SIG-M5 treated with dmso at 0.1 percent for 504 hours (cell line): ENCODE data around the gene OGFR.

Experiments
- DNase-seq: peaks from one replicate; lab custom pipeline; 2025; ENCODE audit not compliant: unreplicated experiment; lab: John Stamatoyannopoulos, UW

OGFR gene

GRCh38 chr20:62814060-62814708 lies 9.5 kb downstream of the OGFR start:
- DNase-seq = no peak

DNA sequence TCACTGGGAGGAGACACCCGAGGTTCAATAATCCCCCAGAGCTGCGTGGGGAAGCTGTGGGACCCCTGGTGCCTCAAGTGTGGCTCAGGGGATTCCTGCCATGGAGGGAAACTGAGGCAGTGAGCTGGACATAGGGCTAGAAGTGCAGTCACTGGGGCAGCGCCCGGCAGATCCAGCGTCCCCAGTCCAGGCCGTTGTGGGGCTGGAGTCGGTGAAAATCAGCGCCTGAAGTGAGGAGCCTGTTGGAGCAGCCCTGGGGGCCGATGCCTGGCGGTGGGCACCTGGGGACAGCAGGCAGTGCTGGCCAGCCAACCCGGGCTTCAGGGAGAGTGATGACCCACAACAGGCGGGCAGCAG lies 10.1 kb downstream of the OGFR start:
- no peak for DNase-seq

DNA sequence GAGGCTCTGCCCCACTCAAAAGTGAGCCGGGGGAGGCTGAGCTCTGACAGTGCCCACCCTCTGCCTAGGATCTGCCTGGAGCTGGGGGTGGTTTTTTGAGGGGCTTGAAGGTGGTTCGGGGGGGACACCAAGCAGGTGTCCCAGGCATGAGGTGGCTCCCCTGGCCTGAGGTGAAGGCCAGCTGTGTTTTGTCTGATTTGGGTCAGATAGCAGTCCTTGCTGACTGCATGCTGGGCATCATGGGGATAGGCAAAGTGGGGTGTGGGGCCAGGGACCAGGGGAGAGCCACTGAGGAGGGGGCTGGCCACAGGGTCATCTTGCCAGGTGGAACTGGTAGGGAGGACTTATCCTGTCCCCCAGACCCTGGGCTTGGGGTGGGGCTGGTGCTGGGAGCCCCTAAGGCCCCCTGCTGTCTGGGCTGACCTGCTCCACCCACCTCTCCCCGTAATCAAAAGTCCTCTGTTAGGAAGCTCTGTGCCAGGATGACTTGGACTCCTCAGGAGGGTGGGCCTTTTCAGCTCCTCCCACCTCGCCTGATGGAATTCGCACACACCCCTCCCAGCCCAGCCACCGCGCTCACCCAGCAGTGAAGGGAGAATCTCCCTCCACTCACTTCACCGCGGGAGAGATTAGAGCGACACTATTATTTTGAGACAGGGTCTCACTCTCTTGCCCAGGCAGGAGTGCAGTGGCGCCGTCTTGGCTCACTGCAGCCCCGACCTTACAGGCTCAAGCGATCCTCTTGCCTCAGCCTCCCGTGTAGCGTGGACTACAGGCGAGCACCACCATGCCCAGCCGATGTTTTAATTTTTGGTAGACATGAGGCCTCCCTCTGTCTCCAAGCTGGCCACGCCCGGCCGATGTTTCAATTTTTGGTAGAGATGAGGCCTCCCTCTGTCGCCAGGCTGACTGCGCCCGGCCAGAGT lies 10.7 kb downstream of the OGFR start:
- DNase-seq = no peak

DNA sequence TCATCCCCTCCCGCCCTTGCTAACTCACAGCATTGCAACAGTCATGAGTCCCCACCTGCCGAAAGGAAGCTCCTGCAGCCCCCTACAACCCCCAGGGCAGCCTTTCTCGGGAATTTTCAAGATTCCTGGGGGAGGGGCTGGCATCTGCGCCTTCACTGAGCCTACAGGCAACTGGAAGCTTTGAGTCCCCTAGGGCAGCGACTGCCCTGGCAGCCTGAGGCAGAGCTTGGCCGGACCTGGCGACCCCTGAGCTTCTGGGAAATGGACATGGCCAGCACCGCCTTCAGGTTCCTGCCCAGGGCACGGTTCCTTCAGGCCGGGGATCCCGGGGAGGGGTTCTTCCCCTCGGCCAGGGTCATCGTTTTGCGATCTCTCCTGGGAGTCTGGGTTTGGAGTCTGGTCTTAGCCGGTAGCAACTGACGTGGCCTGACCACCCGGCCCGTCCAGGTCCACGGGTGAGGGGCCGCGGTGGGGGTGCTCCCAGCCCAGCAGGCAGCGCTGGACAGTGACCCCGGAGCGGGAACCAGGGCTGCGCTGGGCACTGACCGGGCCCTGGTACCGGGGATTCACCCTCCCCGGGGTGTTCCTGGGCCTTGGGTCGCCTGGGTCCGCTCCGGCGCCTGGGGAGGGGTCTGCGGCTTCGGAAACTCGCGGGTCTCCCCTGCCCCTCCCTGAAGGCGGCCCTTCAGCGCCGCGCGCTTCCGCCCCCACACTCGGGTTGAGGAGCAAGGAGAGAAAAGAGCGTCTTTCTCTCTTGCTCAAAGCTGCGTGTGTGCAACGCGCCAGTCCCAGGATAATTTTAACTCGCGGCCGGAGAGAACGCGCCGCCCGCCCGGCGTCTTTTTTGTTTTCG lies 11.6 kb downstream of the OGFR start:
- DNase-seq = peak; percentile 15

GRCh38 chr20:62816884-62817873 lies 12.5 kb downstream of the OGFR start, which contains the start of gene COL9A3:
Gene COL9A3, plus strand, starts transcription at chr20:62817050. Its CDS starts 15 bp downstream, at chr20:62817065.
- no peak for DNase-seq

DNA sequence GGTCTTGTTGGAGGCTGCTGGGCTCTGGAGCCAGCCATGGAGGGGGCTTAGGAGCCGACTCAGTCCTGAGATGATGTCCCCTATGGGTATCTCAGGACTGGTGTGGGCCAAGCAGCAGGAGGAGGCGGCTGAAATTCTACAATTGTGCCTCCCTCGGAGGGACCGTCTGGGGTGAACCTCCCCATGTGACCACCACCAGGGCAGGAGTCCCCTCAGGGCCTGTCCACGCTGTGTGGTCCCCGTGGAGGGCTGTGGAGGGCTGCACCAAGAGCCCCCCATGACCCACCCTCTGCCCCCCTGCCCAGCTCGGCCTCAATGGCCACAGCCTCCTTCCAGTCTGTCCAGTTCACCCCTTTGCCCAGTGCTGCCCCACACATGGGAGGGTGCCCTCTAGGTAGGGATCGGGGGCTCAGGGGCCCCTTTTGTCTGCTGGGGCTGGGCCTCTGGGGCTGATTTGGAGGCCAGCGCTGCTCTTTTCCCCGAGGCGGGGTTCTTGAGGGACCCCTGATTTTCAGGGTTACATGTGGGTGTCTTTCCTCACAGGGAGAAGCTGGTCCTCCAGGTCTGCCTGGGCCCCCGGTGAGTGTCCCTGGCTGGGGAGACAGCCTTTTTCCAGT lies 13.4 kb downstream of the OGFR start:
- DNase-seq = no peak

GRCh38 chr20:62818592-62819493 lies 14.2 kb downstream of the OGFR start:
- no peak for DNase-seq

- no peak for DNase-seq
Measured at GRCh38 chr20:62819494-62820174, 15.0 kb downstream of the OGFR start.

GRCh38 chr20:62820208-62820961 lies 15.8 kb downstream of the OGFR start:
- no peak for DNase-seq

DNA sequence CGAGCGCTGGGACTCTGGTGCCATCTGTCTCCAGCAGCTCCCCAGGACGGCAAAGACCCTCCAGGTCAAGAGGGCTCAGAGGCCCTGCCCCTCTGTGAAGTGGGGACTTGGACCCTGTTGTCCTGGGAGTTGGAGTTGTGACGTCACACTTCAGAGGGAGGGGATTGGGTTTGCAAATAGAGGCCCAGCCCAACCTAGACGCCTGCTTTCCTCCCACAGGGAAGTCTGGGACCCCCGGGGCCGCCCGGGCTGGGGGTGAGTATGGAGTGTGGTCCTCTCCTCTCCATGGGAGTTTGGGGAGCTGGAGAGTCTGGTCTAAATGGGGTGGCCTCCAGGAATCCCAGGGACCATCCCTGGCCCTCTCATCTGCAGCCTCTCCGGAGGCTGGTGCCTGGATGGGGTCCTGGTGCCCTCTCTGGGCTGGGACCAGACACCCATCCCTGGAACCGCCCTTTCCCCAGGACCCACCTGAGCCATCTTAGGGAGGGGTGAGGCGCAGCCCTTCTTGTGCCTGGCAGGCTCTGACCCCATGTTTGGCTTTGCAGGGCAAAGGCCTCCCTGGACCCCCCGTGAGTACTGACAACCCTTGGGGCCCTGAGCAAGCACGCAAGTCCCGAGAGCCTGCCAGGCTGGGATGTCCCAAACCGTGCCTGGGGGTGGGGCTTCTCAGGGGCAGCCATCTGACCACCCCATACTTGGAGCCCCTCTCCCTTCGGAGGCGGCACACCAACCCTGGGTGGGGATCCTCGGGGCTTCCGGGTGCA lies 16.5 kb downstream of the OGFR start:
- no peak for DNase-seq

- DNase-seq = no peak
Measured at GRCh38 chr20:62821726-62822210, 17.1 kb downstream of the OGFR start.

- DNase-seq = no peak
Measured at GRCh38 chr20:62822239-62822787, 17.7 kb downstream of the OGFR start.

DNA sequence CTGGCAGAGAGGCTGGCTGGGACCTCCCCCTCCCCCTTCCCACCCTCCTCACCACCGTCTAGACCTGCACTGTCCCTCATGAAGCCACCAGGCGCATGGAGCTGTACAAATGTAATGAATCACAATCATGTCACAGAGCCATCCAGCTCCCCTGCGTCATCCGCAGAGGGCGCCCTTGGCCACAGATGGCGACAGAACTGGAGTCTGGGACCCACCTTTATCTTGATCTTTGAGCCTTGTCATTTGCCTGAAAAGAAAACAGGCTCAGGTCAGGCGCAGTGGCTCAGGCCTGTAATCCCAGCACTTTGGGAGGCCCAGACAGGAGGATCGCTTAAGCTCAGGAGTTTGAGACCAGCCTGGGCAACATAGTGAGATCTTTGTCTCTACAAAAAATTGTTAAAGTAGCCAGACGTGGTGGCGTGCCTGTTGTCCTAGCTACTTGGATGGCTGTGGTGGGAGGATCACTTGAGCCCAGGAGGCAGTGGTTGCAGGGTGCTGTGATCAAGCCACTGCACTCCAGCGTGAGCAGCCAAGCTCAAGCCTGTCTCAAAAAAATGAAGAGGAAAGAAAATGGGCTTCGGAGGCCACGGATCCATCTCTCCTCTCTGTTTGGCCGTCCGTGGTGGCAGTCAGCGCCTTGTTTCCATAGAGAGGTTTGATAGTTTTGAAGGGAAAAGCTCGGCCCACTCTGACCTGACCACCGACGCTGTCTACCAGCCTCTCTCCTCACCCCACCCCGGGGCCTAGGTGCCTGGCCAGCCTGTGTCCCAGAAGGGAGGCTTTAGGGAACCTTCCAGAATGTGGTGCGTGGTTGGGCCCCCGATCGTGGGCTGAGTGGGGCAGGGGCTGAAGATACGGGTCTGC lies 18.4 kb downstream of the OGFR start:
- peak; percentile 86 for DNase-seq

GRCh38 chr20:62823688-62824475 lies 19.2 kb downstream of the OGFR start:
- DNase-seq = no peak
